Right hindlimb (tissue), 1 donor: ENCODE results near the gene NTF4.
"Not testable (repeated sequence)": the region's sequence is repeated elsewhere in the genome, so short reads cannot be mapped to it uniquely, and the experiment has no call there.

Experiments
- DNase-seq: peaks from one replicate; pipeline ENCODE4 v3.0.0-alpha.2; 2018

The NTF4 gene

GRCh38 chr19:49019242-49019932 lies 45.2 kb downstream of the NTF4 start:
- DNase-seq = peak; percentile 43

GRCh38 chr19:49018388-49019241 lies 46.0 kb downstream of the NTF4 start:
- not testable (repeated sequence) for DNase-seq

GRCh38 chr19:49017666-49018351 lies 46.8 kb downstream of the NTF4 start:
- DNase-seq = peak; percentile 57

GRCh38 chr19:49017041-49017665 lies 47.5 kb downstream of the NTF4 start, which contains the start of gene LHB:
TSS of gene LHB (minus strand) at chr19:49017091. CDS start at chr19:49017081, 10 bp downstream.
- no peak for DNase-seq

GRCh38 chr19:49016067-49016839 lies 48.4 kb downstream of the NTF4 start:
- no peak for DNase-seq

GRCh38 chr19:49014870-49015255 lies 49.8 kb downstream of the NTF4 start:
- no peak for DNase-seq

- DNase-seq = no peak
These were observed 50.3 kb downstream of the NTF4 start for GRCh38 chr19:49014123-49014869.

GRCh38 chr19:49011194-49011593 lies 53.4 kb downstream of the NTF4 start:
- DNase-seq = no peak
